GM23338 (cell line): ENCODE measurements around the gene SLC45A1. TPM values are rescaled to one million over a fixed set of nuclear protein-coding genes. Genes with fewer than 3 reads are reported as not detected.

ENCODE experiments used
- ATAC-seq: fragments of 200-7000 bp; cut with Tn5 transposase; 3 replicates; pipeline ENCODE4 v1.9.1; 2020
- DNase-seq: peaks from one replicate; pipeline ENCODE4 v3.0.0-alpha.2; 2015; ENCODE audit warnings: low spot score
- H2AFZ ChIP-seq: fragments of 200-600 bp; sonication (generic); 2 replicates; pipeline ENCODE4 v1.8.0; 2016; ENCODE audit warnings: antibody characterized with exemption, mild to moderate bottlenecking, moderate library complexity
- H3F3A ChIP-seq: fragments of 200-600 bp; sonication (generic); replicated peaks from 2 replicates; pipeline ENCODE4 v1.8.0; 2017; ENCODE audit warnings: antibody characterized with exemption, mixed run types, low read depth
- H3K27ac ChIP-seq: fragments of 200-600 bp; sonication (generic); 2 replicates; pipeline ENCODE4 v1.6.1; 2016; ENCODE audit warnings: low read depth
- H3K27me3 ChIP-seq: fragments of 200-600 bp; sonication (generic); 2 replicates; pipeline ENCODE4 v1.8.0; 2016; ENCODE audit warnings: mild to moderate bottlenecking, mixed run types, moderate library complexity; ENCODE audit not compliant: insufficient read depth
- H3K36me3 ChIP-seq: fragments of 200-600 bp; sonication (generic); 2 replicates; pipeline ENCODE4 v1.8.0; 2016; ENCODE audit warnings: mild to moderate bottlenecking; ENCODE audit not compliant: insufficient read depth
- H3K4me1 ChIP-seq: fragments of 200-600 bp; sonication (generic); 2 replicates; pipeline ENCODE4 v1.8.0; 2016; ENCODE audit warnings: mild to moderate bottlenecking, moderate library complexity; ENCODE audit not compliant: insufficient read depth
- H3K4me2 ChIP-seq: fragments of 200-600 bp; sonication (generic); 2 replicates; pipeline ENCODE4 v1.7.1; 2017; ENCODE audit warnings: mixed run types
- H3K4me3 ChIP-seq: fragments of 200-600 bp; sonication (generic); 2 replicates; pipeline ENCODE4 v1.6.1; 2016; ENCODE audit warnings: mixed run types
- H3K79me2 ChIP-seq: fragments of 200-600 bp; sonication (generic); replicated peaks from 2 replicates; pipeline ENCODE4 v1.8.0; 2017; ENCODE audit warnings: mild to moderate bottlenecking; ENCODE audit not compliant: insufficient read depth
- H3K9me2 ChIP-seq: fragments of 200-600 bp; sonication (generic); 2 replicates; pipeline ENCODE4 v1.8.0; 2017; ENCODE audit not compliant: insufficient read depth
- H4K20me1 ChIP-seq: fragments of 200-600 bp; sonication (generic); replicated peaks from 2 replicates; pipeline ENCODE4 v1.8.0; 2017; ENCODE audit warnings: mild to moderate bottlenecking; ENCODE audit not compliant: insufficient read depth
- H3K27ac Mint-ChIP-seq: 2 replicates; pipeline ENCODE4 v1.8.0; 2020; ENCODE audit warnings: inconsistent platforms, mild to moderate bottlenecking, moderate library complexity, mixed read lengths
- H3K27me3 Mint-ChIP-seq: 3 replicates; pipeline ENCODE4 v1.8.0; 2022; ENCODE audit warnings: low read depth, mild to moderate bottlenecking, moderate library complexity, mixed read lengths, inconsistent platforms; ENCODE audit not compliant: insufficient read depth, poor library complexity
- H3K36me3 Mint-ChIP-seq: 3 replicates; pipeline ENCODE4 v1.8.0; 2021; ENCODE audit warnings: low read depth, mild to moderate bottlenecking, inconsistent platforms, moderate library complexity, mixed read lengths
- H3K4me1 Mint-ChIP-seq: 3 replicates; pipeline ENCODE4 v1.8.0; 2020; ENCODE audit warnings: mild to moderate bottlenecking, inconsistent platforms, mixed read lengths
- H3K4me3 Mint-ChIP-seq: 3 replicates; pipeline ENCODE4 v1.8.0; 2021; ENCODE audit warnings: moderate library complexity, mild to moderate bottlenecking, inconsistent platforms, mixed read lengths
- H3K9me3 Mint-ChIP-seq: 3 replicates; pipeline ENCODE4 v1.8.0; 2020; ENCODE audit warnings: moderate library complexity, mild to moderate bottlenecking, inconsistent platforms, mixed read lengths
- CREB1 ChIP-seq: fragments of 250-450 bp; sonication (Bioruptor Pico); IDR thresholded peaks from 2 replicates; pipeline ENCODE4 v1.5.0; 2020; ENCODE audit warnings: low read depth, mild to moderate bottlenecking, moderate library complexity
- CTCF ChIP-seq, 2 experiments: fragments of 200-600 bp in 1 of 2; sonication (generic) in 1 of 2; conservative IDR thresholded peaks; 2 replicates each; pipeline versions ENCODE4 v1.5.1 to v1.6.1; 2016 to 2017; ENCODE audit warnings: antibody characterized with exemption in 2 of 2, low read depth in 2 of 2, mild to moderate bottlenecking in 2 of 2, moderate library complexity in 1 of 2
- ETS1 ChIP-seq: IDR thresholded peaks from 2 replicates; pipeline ENCODE4 v1.6.1; 2016; ENCODE audit warnings: antibody characterized with exemption
- EZH2phosphoT487 ChIP-seq: fragments of 200-600 bp; sonication (generic); IDR thresholded peaks from one replicate; pipeline ENCODE4 v1.8.1; 2018; ENCODE audit warnings: antibody characterized with exemption; ENCODE audit not compliant: unreplicated experiment
- POLR2AphosphoS5 ChIP-seq: IDR thresholded peaks from 2 replicates; pipeline ENCODE4 v1.6.1; 2016; ENCODE audit warnings: antibody characterized with exemption, low read depth
- REST ChIP-seq: IDR thresholded peaks from one replicate; pipeline ENCODE4 v1.6.1; 2018; ENCODE audit warnings: antibody characterized with exemption; ENCODE audit not compliant: unreplicated experiment
- ZNF331 ChIP-seq: fragments of 250-450 bp; sonication (Bioruptor Pico); IDR thresholded peaks from 2 replicates; pipeline ENCODE4 v1.5.0; 2020; ENCODE audit warnings: low read depth, mild to moderate bottlenecking, moderate library complexity
- polyA plus RNA-seq: library from polyadenylated mRNA; unstranded; fragments of >200 nt; fragmentation: Nextera tagmentation; extraction: Ambion mirVana; gene quantifications from 2 replicates; pipeline ENCODE4 v1.2.1, GENCODE V29; 2016
- total RNA-seq: library from RNA; depleted of rRNA; stranded (reverse); fragments of >200 nt; shearing (Covaris generic); gene quantifications from 2 replicates; pipeline ENCODE4 v1.2.3, GENCODE V29; 2014

The SLC45A1 gene
- total and polyA plus RNA-seq, 2 experiments from 2014 or later = 1.3 to 2.3 TPM

- TF ChIP-seq REST (no peak), ETS1 (no peak), CTCF (conservative IDR thresholded peaks at IDR 0.05; ENCODE audit: low read depth in 2 of 2) (no peak), POLR2AphosphoS5 (no peak), CREB1 (CRISPR knock-in tag) (no peak)
These were observed 14.9 kb downstream of the SLC45A1 start (continued) for GRCh38 chr1:8332806-8333205.

GRCh38 chr1:8333246-8333987 lies 15.5 kb downstream of the SLC45A1 start:
- Mint-ChIP-seq H3K27ac (no peak overlapping the region), H3K9me3 (peaks cover 3% of the 10 kb centered on the region; the same call in 1 of the 3 replicates), H3K36me3 (peaks cover 7% of the 10 kb centered on the region), H3K27me3 (peaks cover 8% of the 10 kb centered on the region), H3K4me3 (no peak overlapping the region), H3K4me1 (no peaks in the 10 kb centered on the region; the same call in 2 of the 3 replicates)
- no peaks in the 10 kb centered on the region for H3F3A ChIP-seq
- no peaks in the 10 kb centered on the region for H3K79me2 ChIP-seq
- no peak overlapping the region for H3K4me3 ChIP-seq
- H3K27ac ChIP-seq = no peak overlapping the region
- H4K20me1 ChIP-seq = no peaks in the 10 kb centered on the region
- H3K27me3 ChIP-seq = no peaks in the 10 kb centered on the region
- H3K4me2 ChIP-seq = no peak overlapping the region
- H3K36me3 ChIP-seq = no peaks in the 10 kb centered on the region
- no peak for DNase-seq
- no peaks in the 10 kb centered on the region for H3K9me2 ChIP-seq
- no peaks in the 10 kb centered on the region for H3K4me1 ChIP-seq
- H2AFZ ChIP-seq = no peak overlapping the region
- TF ChIP-seq ZNF331 (CRISPR knock-in tag) (no peak), CTCF (conservative IDR thresholded peaks at IDR 0.05; ENCODE audit: low read depth in 2 of 2) (no peak), EZH2phosphoT487 (no peak), CREB1 (CRISPR knock-in tag) (no peak), POLR2AphosphoS5 (no peak), ETS1 (no peak), REST (no peak)
- no peak for ATAC-seq
